BE2C (cell line): ENCODE results near the gene WBP1L.
A peak's percentile ranks its signal among the peaks of the same experiment; 100 is the strongest.
"Not testable (repeated sequence)": the region's sequence is repeated elsewhere in the genome, so short reads cannot be mapped to it uniquely, and the experiment has no call there.

Source experiments
- DNase-seq: peaks from one replicate; pipeline ENCODE4 v3.0.0-alpha.2; 2020
- H3K27me3 ChIP-seq: fragments of 250-450 bp; sonication (Bioruptor Pico); 2 replicates; pipeline ENCODE4 v1.5.1; 2020; ENCODE audit warnings: mild to moderate bottlenecking
- H3K36me3 ChIP-seq: fragments of 250-450 bp; sonication (Bioruptor Pico); 2 replicates; pipeline ENCODE4 v1.5.1; 2020; ENCODE audit warnings: mild to moderate bottlenecking
- H3K4me1 ChIP-seq: fragments of 250-450 bp; sonication (Bioruptor Pico); 2 replicates; pipeline ENCODE4 v1.5.1; 2020
- H3K4me3 ChIP-seq: 2 replicates; pipeline ENCODE4 v1.5.1; 2011; ENCODE audit warnings: low read depth, low read length
- H3K9me3 ChIP-seq: fragments of 250-450 bp; sonication (Bioruptor Pico); 2 replicates; pipeline ENCODE4 v1.5.1; 2020
- CTCF ChIP-seq: IDR thresholded peaks from 2 replicates; pipeline ENCODE4 v1.5.1; 2012; ENCODE audit warnings: mild to moderate bottlenecking, low read depth, low read length

WBP1L gene

DNA sequence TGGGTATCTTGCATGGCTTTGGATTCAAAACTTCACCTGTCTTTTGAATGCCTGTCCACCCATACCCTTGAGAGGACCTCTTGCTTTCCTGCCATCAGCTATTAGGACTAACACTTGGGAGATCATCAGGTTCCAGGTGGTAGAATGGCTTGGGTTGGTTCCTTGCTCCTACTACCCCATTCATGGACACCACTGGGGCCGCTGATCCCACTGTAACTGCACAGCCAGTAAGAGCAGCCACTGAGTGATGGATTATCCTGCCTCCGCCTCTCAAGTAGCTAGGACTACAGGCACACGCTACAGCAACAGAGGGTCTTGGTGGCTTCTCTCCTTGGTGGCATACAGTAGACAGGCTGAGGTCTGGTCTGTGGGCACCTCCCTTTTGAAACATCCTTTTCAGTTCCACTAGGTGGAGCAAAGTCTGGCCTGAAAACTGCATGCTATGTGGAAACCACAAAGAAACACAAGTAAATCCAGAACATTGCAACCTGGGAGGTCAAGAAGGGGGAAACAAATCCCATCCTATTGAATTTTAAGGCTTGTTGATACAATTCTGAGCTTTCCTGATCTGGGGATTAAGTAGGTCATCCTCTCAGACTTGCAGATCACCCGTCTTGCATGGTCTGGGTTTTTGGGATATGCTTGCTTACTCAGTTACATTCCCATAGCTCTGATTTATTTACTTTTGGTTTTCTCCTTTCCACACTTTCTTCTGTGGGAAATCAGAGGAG is 9.4 kb downstream of the WBP1L start:
- no peaks in the 10 kb centered on the region for H3K4me1 ChIP-seq
- no peaks in the 10 kb centered on the region for H3K36me3 ChIP-seq
- no peaks in the 10 kb centered on the region for H3K9me3 ChIP-seq
- no peak overlapping the region for H3K4me3 ChIP-seq
- H3K27me3 ChIP-seq, result no peaks in the 10 kb centered on the region
- peak; percentile 33 for DNase-seq
- peak; percentile 68 for TF ChIP-seq CTCF

GRCh38 chr10:102753718-102754117 is 10.0 kb downstream of the WBP1L start:
- 0 out of 2 replicates have a peak, but pooled peaks cover 3% of the 10 kb centered on the region for H3K4me1 ChIP-seq
- no peak overlapping the region for H3K4me3 ChIP-seq
- no peak for TF ChIP-seq CTCF
- DNase-seq, result no peak
- no peaks in the 10 kb centered on the region for H3K36me3 ChIP-seq
- no peaks in the 10 kb centered on the region for H3K27me3 ChIP-seq
- no peaks in the 10 kb centered on the region for H3K9me3 ChIP-seq

GRCh38 chr10:102757323-102757722 is 13.6 kb downstream of the WBP1L start:
- H3K4me3 ChIP-seq, result no peak overlapping the region
- no peak for DNase-seq
- 0 out of 2 replicates have a peak, but pooled peaks cover 3% of the 10 kb centered on the region for H3K4me1 ChIP-seq
- no peaks in the 10 kb centered on the region for H3K9me3 ChIP-seq
- no peaks in the 10 kb centered on the region for H3K36me3 ChIP-seq
- H3K27me3 ChIP-seq, result no peaks in the 10 kb centered on the region
- TF ChIP-seq CTCF, result no peak

- no peak for TF ChIP-seq CTCF
- Histone ChIP-seq H3K4me3 (no peak overlapping the region), H3K36me3 (no peaks in the 10 kb centered on the region), H3K4me1 (peaks cover 3% of the 10 kb centered on the region; the same call in 1 of the 2 replicates), H3K9me3 (no peaks in the 10 kb centered on the region), H3K27me3 (no peaks in the 10 kb centered on the region)
- no peak for DNase-seq
These were observed 14.6 kb downstream of the WBP1L start for GRCh38 chr10:102758240-102758932.

GRCh38 chr10:102758933-102759262 is 15.2 kb downstream of the WBP1L start:
- not testable (repeated sequence) for H3K4me1 ChIP-seq, H3K9me3 ChIP-seq, H3K27me3 ChIP-seq, H3K36me3 ChIP-seq, DNase-seq, H3K4me3 ChIP-seq

- Histone ChIP-seq H3K9me3 (no peaks in the 10 kb centered on the region), H3K36me3 (no peaks in the 10 kb centered on the region), H3K4me3 (no peak overlapping the region), H3K27me3 (no peaks in the 10 kb centered on the region), H3K4me1 (peaks cover 3% of the 10 kb centered on the region; the same call in 1 of the 2 replicates)
- no peak for TF ChIP-seq CTCF
- DNase-seq, result no peak
These were observed 15.9 kb downstream of the WBP1L start for GRCh38 chr10:102759497-102760210.
